Measurements from ENCODE around the gene TYROBP.
"Not testable (repeated sequence)": the region's sequence is repeated elsewhere in the genome, so short reads cannot be mapped to it uniquely, and the experiment has no call there.

The TYROBP gene

DNA sequence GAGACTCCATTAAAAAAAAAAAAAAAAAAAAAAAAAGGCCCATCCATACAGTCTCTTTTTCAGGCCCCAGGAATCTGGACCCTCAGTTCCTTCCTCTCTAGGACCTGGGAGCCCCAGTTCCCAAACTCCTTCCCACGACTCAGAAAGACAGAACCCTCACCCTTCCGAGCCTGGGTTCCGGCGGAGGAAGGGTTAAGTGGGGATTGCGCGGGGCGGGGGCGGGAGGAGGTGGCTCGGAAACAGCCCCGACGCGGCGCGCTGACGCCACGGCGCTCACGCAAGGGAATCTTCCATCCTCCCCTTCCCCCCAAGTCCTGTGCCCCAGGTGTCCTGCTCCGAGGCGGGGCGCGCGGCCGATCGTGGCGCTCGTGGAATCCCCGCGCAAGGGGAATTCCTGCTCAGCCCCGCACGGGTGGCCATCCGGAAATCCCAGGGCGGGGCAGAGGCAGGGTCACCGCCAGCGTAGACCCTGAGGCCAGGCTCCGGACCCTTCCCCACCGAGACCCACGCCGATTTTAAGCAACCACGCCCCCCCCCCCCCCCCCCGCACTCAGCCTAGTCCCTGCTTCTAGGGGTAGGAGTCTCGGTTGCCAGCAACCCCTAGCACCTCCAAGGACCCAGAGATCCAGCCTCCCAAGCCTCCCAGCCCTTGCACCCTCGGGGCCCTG, 8.4 kb downstream of the TYROBP start:
- peak; percentile 66 for DNase-seq (ENCODE audit: low spot score)

DNA sequence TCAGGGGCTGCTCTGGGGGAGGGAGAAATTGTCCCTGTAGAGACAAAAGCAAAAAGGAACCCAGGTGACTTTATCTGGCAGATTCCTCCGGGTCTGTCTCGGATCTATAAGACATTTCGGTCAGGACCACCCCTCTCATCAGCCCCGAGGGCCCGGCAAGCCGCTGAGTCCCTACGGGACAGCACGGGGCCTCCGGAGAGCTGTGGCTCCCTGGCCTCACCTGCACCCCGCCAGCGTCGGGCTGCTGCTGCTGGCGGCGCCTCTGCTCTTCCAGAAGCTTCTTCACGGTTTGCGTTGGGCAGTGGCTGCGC, 9.6 kb downstream of the TYROBP start:
- DNase-seq (ENCODE audit: low spot score) = no peak

DNA sequence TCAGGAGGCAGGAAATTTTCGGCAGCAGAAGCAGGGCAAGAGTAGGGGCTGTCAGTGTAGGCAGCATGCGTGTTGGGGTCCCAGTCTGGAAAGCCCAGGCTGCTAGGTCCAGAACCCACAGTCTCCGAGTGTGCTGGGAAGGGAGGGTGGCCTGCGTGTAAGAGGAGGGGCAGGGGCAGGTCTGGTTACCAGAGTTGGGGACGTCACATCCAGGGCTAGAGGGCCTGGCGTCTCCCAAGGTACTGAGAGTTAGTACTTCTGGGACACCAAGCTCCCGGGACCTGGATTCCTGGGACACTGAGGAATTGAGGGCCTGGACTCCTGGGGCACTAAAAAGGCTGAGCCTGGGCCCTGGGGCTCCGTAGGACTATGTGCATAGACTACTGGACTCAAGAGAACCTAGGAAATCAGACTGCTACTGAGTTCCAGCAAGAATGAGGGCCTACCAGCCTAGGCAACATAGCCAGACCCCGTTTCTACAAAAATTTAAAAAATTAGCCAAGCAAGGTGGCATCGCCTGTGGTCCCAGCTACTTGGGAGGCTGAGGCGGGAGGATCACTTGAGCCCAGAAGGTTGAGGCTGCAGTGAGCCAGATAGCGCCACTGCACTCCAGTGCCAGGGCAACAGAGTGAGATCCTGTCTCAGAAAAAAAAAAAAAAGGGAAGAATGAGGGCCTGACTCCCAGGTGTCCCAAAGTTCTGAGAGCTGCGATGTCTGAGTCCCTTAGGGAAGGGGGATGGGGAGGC, 10.2 kb downstream of the TYROBP start:
- DNase-seq (ENCODE audit: low spot score) = no peak

DNA sequence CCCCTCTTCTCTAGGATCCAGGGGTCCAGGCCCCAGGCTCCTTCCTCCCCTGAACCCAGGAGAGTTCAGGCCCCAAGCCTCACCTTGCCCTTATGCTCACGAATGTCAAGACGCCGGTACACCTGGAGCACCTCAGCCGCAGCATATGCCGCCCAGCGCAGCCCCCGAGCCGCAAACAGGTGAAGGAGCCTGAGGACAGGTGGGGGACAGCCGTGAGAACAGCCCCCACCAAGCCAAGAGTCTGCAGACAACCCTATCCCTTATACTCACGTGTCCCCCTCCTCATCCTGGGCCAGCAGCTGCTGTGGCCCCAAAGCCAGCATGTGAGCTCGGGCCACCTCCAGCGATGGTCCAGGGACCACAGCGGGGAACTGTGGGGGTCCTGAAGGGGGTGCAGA, 11.5 kb downstream of the TYROBP start:
- no peak for DNase-seq (ENCODE audit: low spot score)

DNA sequence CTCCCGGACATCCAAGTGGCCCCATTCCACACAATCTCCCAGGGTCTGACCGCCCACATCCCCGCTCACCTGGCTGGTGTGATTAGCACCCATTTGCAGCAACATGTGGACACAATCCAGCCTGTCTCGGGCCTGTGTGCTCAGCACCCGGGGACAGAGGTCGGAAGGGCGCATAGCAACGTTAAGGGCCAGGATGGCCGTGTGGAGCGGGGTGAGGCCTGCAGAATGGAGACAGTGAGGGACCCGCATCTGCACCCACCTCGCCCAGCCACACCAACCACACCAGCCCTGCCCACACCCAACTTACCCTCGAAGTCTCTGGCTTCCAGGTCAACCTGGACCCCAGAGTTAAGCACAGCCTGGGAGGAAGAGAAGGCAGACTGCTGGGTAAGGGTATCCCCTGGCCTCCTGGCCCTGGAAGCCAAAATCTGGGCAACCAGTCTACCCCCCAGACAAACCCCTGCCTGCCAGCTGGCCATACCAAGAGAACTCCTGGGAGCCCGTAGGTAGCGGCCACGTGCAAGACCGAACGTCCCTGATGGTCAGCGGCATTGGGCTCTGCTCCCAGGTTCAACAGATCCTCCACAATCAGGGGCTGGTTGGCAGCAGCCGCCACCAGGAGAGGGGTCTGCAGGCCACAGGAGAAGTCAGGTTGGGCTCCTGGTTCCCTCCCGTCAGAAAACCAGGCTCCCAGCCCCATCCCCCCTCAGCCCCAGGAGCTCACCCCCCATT, 12.0 kb downstream of the TYROBP start:
- DNase-seq (ENCODE audit: low spot score) = no peak

DNA sequence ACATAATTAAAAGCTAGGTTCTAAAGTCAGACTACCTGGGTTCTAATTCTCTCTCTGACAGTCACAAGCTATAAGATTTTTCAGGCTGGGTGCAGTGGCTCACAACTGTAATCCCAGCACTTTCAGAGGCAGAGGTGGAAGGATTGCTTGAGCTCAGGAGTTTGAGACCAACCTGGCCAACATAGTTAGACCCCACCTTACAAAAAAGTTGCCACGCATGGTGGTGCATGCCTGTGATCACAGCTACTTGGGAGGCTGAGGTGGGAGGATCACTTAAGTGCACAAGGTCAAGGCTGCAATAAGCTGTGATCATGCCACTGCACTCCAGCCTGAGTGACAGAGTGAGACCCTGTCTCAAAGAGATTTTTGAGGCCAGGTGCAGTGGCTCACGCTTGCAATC, 13.8 kb downstream of the TYROBP start:
- no peak for DNase-seq (ENCODE audit: low spot score)

DNA sequence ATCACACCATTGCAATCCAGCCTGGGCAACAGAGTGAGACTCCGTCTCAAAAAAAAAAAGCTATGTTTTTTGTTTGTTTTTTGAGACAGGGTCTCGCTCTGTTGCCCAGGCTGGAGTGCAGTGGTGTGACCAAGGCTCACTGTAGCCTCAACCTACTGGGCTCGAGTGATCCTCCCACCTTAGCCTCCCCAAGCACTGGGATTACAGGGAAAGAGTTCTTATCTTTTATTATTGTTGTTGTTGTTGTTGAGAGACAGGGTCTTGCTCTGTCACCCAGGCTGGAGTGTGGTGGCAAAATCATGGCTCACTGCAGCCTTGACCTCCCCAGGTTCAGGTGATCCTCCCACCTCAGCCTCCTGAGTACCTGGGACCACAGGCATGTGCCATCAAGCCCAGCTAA, 16.3 kb downstream of the TYROBP start:
- DNase-seq (ENCODE audit: low spot score) = not testable (repeated sequence)

DNA sequence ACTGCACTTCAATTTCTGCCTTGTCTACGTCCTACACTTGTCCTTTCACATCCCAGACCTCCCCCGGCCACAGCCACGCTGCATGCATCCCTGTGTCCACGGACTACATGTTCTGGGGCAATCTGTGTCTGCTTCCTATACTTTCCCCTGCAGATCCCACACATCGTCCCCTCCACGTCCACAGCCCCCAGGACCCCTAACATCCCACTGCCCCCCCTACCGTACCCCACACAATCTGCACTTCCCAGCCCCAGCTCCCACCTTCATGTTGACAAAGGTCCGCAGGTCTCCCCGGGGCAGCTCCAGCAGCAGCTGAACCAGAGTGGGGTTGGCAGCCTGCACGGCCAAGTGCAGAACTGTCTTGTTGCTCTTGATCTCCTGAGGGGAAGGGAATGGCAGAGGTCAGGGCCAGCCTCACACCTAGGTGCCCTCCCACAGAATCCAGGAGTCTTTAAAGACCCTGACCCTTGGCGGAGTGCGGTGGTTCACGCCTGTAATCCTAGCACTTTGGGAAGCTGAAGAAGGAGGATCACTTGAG, 17.9 kb downstream of the TYROBP start:
- DNase-seq (ENCODE audit: low spot score) = no peak

DNA sequence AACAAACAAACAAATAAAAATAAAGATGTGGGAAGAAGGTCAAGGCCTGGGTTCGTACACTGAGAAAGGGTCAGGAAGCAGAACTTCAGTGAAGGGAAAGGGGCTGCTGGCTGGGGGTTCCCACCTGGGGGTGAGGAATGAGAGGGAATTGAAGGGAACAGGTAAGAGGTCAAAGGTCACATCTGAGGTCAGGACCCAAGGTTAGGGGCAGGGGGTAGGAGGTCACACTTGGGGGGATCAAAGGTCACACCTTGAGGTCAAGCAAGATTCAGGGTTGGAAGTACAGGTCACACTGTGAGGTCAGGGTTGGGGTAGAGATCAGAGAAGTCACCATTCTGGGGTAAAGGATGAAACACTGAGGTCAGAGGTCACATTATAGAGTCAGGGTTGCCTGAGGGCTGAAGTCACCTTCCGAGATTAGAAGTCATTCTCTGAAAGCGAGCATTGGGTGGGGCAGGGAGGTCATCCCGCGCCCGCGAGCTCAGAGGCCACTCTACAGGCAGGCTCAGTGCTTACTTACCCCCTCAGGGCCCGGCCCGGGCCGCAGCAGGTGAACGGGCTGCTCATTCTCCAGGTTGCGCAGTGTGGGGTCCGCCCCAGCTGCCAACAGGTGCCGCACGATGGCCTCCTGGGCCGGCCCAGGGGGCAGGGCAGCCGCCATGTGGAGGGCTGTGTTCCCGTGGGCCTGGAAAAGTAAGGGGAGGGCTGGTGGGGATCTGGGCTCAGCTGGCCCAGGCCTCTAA, 18.6 kb downstream of the TYROBP start:
- DNase-seq (ENCODE audit: low spot score) = no peak

DNA sequence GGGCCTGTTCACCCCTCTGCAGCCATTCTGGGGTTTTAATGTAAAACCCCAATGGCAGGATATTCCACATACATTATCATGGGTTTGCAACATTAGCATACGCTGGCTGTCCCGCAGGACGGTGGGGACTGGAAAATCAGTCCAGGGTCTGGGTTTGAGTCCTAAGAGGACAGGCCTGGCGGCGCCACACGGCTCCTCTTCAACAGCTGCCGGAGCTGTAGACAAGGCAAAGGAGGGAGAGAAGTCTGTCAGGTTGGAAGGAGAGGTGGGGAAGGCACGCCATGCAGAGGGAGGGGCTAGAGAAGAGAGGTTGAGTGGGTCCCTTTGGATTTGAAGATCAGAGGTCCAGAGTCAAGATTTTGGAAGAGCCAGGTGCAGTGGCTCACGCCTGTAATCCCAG, 19.7 kb downstream of the TYROBP start:
- no peak for DNase-seq (ENCODE audit: low spot score)

DNA sequence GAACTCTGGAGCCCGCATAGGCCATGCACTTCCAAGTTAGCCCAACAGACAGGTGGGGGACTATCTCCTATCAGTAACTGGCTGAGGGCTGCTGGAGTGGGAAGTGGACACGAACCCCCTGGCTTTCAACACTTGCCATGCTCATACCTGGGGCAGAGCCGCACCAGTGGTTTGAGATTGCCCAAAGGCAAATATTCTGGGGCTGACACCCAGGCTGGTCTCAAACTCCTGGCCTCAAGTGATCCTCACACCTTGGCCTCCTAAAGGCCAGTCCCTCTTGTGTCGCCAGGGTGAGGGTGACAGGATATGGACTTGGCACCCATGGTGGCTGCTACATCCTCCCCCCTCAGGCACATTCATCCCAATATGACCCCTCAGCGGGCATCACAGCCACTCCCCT, 20.9 kb downstream of the TYROBP start:
- DNase-seq (ENCODE audit: low spot score) = no peak

DNA sequence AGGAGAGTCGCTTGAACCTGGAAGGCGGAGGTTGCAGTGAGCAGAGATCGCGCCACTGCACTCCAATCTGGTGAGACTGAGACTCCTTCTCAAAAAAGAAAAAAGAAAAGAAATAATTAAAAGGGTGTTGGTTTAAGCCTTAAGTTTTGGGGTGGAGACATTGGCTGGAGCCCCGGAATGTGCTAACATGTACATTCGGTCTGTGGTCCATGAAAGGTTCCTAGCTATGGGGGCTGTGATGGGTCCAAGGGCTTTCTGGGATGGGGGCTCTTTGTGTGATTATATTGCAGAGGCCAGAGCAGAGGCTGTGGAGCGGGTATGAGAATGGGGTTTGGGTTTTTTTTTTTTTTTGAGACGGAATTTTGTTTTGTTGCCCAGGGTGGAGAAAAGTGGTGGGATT, 22.2 kb downstream of the TYROBP start:
- DNase-seq (ENCODE audit: low spot score) = no peak

DNA sequence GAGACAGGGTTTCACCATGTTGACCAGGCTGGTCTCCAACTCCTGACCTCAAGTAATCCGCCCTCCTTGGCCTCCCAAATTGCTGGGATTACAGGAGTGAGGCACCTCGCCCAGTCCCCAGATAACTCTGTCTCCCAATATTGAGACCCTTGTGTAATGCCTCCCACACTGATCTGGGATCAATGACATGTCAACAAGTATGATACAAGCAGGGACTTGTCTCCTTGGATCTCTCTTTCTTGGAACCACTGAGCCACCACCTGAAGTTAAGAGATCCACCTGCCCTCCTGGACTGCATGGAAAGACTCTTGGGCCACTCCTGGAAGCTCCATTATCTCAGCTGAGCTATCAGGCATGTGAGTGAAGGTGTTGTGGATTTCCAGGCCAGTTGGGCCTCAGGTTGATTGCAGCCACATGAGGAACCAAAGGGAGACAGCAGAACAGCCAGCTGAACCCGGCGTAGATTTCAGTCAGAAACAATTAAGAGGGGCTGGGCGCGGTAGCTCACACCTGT, 22.8 kb downstream of the TYROBP start:
- DNase-seq (ENCODE audit: low spot score) = no peak

DNA sequence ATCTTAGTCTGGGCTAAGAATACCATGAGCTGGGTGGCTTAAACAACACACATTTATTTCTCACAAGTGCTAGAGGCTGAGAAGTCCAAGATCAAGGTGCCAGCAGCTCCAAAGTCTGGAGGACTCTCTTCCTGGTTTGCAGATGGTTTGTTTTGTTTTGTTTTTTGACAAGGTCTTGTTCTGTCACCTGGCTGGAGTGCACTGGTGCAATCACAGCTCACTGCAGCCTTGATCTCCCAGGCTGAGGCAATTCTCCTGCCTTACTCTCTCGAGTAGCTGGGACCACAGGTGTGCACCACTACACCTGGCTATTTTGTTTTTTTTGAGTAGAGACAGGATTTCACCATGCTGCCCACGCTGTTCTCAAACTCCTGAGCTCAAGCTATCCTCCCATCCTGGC, 24.2 kb downstream of the TYROBP start:
- no peak for DNase-seq (ENCODE audit: low spot score)

DNA sequence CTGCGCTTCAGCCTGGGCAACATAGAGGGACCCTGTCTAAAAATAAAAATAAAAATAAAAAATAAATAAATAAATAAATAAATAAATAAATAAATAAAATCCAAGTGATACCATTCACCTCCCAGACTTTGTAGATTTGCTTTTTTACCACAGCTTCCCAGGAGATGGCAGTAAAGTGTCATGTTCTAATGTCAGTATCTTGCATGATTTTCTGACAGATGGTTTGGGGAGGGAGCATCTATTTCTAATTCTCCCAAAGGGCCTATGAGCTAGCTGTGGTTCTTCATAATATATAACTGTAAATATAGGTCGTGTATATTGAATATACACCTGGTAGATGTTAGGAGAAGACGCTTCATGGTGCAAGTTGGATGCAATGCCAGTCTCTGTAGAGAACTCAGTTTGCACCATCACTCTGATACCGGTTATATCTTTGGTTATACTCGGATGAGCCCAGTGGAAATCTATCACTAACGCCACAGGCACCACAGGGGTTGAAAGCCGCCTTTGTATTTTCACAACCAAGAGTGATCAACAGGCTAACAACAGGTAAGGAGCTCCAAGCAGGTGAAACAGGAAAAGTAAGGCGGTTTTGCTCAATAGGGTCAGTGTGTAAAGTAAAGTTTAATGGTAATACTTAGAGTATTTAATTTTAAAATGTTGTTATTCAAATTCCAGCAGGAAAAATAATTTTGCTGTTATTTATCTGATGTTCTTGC, 25.8 kb downstream of the TYROBP start:
- DNase-seq (ENCODE audit: low spot score) = peak; percentile 48

DNA sequence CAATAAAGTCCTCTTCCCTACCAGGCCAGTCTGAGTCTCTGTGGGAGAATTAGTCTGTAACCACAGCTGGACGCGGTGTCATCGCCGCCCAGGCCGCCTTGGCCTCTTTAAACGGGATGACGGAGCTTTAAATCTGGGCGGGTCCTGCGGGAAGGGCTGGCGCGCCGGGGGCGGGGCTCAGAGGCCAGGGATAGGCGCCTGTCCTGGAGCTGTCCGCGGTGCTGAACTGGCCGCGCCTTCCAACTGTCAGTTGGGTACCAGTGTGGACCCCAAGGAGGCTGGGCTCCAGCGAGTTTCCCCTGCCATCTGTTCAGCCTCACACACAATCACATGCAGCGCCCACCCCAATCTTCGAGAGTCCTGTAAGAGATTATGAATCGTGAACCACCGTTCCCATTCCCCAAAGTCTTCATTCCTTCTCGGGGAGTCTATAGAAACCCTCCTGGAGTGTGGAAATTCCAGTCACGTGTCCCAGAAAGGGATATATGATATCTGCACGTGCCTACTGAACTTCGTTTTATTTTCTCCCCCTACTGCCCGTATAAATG, 28.3 kb downstream of the TYROBP start:
- peak; percentile 89 for DNase-seq (ENCODE audit: low spot score)

DNA sequence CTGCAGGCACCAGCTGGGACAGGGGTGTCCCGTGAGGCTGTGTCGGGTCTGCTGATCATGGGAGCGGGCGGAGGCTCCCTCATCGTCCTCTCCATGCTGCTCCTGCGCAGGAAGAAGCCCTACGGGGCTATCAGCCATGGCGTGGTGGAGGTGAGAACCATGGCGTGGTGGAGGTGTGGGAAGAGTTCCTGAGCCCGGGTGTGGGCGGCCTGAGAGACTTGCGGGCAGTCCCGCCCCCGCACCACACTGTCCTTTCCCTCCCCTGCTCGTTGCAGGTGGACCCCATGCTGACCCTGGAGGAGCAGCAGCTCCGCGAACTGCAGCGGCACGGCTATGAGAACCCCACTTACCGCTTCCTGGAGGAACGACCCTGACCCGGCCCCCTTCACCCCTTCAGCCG, 29.0 kb downstream of the TYROBP start:
- no peak for DNase-seq (ENCODE audit: low spot score)

DNA sequence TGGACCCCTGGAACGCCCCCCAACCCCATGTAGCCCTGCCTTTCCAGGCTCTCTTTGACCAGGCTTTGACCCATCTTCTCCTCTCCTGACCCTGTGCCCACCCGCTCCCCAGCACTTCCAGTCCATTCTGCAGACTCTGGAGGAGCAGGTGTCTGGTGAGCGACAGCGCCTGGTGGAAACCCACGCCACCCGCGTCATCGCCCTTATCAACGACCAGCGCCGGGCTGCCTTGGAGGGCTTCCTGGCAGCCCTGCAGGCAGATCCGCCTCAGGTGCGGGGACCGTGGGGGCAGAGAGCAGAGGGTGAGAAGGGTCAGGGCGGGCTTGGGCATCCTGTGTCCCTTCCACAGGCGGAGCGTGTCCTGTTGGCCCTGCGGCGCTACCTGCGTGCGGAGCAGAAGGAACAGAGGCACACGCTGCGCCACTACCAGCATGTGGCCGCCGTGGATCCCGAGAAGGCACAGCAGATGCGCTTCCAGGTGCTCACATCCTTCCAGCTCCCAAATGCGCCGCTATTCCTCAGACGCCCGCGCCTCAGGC, 33.6 kb downstream of the TYROBP start:
- no peak for DNase-seq (ENCODE audit: low spot score)

DNA sequence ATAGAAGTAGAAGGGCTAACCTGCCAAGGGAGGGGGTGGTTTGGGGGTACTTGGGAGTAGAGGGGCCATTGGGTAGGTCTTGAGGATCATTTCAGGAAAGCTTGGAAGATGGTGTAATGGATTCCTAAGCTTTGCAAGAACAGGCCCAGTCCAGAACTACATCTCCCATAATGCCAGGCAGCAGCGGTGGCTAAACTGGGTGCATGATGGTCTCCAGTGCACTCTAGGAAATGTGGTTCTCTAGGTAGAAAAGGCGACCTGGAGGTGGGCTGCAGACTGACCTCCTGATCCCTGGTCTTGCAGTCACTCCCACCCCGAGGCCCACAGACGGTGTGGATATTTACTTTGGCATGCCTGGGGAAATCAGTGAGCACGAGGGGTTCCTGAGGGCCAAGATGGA, 35.9 kb downstream of the TYROBP start:
- DNase-seq (ENCODE audit: low spot score) = no peak

DNA sequence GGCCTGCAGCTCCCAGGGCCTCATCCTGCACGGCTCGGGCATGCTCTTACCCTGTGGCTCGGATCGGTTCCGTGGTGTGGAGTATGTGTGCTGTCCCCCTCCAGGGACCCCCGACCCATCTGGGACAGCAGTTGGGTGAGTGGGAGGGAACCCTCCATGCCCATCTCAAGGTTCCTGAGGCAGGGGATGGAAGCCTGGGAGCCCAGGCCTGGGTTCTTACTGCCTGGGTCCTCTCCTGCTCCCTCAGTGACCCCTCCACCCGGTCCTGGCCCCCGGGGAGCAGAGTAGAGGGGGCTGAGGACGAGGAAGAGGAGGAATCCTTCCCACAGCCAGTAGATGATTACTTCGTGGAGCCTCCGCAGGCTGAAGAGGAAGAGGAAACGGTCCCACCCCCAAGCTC, 36.5 kb downstream of the TYROBP start:
- no peak for DNase-seq (ENCODE audit: low spot score)

DNA sequence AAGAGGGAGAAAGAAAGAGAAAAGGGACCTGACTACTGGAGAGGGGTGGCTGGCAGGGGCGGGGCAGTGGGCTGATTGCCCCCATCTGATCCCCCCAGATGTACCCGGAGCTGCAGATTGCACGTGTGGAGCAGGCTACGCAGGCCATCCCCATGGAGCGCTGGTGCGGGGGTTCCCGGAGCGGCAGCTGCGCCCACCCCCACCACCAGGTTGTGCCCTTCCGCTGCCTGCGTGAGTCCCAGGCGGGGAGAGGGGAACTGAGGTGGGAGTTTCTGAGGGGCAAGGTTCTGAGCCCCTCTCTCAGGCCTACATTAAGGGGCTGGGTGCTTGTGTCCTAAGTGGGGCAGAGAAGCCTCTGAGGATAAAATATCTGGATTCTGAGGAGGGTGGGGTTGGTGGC, 37.3 kb downstream of the TYROBP start:
- DNase-seq (ENCODE audit: low spot score) = no peak
